ENCODE results near the gene PFN3.

The PFN3 gene

DNA sequence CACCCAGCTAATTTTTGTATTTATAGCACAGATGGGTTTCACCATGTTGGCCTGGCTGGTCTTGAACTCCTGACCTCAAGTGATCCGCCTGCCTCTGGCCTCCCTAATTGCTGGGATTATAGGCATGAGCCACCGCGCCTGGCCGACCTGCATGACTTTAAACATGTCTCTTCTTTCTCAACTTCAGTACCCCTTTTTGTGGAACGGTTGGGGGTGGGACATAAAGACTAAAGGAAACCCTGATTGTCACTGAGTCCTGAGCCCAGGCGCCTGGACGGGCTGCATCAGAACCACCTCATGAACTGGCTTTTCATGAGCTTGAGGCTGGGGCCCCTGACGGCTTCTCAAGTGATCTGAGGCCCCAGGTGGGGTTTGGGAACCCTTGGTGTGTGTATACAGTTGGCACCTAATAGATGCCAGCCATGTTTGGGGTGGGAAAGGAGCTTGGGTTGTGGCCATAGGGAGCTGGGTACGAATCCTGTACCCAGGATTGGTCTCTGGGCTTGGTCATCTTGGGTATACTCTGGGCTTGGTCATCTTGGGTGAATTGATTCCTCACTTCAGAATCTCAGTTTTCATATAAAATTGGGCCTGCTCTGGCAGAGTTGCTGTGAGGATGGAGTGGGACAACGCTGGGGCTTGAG lies 28.2 kb upstream of the PFN3 start:
- H3K4me3 ChIP-seq (replicated peaks; ENCODE audit: insufficient read depth, low read length), result peak overlapping the region; percentile 67
- peak overlapping the region; percentile 98 for H3K27ac ChIP-seq (replicated peaks)
- TF ChIP-seq GABPA (IDR thresholded peaks at IDR 0.05; ENCODE audit: low read depth), result no peak
- TF ChIP-seq, protein P1, sequence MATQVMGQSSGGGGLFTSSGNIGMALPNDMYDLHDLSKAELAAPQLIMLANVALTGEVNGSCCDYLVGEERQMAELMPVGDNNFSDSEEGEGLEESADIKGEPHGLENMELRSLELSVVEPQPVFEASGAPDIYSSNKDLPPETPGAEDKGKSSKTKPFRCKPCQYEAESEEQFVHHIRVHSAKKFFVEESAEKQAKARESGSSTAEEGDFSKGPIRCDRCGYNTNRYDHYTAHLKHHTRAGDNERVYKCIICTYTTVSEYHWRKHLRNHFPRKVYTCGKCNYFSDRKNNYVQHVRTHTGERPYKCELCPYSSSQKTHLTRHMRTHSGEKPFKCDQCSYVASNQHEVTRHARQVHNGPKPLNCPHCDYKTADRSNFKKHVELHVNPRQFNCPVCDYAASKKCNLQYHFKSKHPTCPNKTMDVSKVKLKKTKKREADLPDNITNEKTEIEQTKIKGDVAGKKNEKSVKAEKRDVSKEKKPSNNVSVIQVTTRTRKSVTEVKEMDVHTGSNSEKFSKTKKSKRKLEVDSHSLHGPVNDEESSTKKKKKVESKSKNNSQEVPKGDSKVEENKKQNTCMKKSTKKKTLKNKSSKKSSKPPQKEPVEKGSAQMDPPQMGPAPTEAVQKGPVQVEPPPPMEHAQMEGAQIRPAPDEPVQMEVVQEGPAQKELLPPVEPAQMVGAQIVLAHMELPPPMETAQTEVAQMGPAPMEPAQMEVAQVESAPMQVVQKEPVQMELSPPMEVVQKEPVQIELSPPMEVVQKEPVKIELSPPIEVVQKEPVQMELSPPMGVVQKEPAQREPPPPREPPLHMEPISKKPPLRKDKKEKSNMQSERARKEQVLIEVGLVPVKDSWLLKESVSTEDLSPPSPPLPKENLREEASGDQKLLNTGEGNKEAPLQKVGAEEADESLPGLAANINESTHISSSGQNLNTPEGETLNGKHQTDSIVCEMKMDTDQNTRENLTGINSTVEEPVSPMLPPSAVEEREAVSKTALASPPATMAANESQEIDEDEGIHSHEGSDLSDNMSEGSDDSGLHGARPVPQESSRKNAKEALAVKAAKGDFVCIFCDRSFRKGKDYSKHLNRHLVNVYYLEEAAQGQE (IDR thresholded peaks at IDR 0.05; ENCODE audit: insufficient replicate concordance, low read depth), result no peak
- H3K27me3 ChIP-seq (ENCODE audit: insufficient read depth, poor library complexity, severe bottlenecking), result no peaks in the 10 kb centered on the region
- peak in 1 of 2 experiments; percentile 53 for DNase-seq (ENCODE audit: low read depth in 1 of 2, low spot score in 1 of 2)

DNA sequence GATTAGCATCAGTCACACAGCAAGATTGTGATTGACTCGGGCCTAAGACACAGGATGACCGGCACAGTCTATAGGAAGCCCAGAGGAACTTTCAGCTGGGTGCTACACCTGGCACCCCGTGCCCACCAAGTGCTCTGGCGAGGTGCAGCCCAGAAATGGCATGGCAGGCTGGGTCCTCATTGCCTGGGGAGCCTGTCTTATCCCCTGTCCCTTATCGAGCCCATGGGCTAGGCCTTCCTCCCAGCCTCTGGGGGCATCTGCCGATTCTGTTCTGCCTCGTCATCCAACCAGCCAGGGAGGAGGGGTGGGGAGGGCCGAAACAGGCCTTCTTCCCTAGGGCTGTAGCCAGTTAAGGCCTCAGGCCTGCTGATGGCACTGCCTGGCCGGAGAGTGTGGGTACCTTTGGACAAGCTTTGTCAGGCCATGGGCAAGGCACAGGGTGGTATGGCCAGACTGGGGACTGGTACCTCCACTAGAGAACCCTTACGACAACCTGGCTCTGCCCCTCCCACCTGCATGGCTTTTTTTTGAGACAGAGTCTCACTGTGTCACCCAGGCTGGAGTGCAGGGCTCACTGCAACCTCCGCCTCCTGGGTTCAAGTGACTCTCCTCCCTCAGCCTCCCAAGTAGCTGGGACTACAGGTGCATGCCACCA lies 27.6 kb upstream of the PFN3 start:
- H3K27ac ChIP-seq (replicated peaks), result peak overlapping the region; percentile 98

DNA sequence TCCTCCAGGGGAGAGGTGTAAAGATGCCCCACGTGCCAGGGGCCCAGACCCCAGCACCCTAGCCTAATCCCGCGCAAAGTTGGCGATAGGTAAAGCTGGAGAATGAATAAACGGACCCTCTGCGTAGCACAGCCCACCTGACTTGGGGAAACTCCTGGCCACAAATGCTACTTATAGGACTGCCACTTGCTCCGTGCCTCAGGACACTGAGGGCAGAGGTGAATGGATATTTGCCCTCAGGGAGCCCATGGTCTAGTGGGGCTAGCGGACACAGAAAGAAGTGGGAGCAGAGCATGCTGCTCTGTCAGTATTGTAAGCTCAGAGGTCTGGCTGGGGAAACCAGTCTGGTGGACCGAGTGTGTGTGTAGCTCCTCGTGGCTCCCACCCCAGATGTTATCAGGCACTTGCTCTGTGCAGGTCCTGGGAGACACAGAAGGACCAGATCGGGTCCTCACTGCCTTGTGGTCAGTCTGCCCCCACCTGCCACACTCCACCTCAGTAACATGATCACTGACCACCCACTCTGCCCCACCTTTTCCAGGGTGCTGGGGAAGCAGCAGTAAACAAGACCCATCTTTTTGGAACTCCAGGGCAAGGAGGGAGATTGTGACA lies 26.9 kb upstream of the PFN3 start:
- TF ChIP-seq, protein P1 (IDR thresholded peaks at IDR 0.05; ENCODE audit: insufficient replicate concordance, low read depth), result no peak
- TF ChIP-seq, protein P2, sequence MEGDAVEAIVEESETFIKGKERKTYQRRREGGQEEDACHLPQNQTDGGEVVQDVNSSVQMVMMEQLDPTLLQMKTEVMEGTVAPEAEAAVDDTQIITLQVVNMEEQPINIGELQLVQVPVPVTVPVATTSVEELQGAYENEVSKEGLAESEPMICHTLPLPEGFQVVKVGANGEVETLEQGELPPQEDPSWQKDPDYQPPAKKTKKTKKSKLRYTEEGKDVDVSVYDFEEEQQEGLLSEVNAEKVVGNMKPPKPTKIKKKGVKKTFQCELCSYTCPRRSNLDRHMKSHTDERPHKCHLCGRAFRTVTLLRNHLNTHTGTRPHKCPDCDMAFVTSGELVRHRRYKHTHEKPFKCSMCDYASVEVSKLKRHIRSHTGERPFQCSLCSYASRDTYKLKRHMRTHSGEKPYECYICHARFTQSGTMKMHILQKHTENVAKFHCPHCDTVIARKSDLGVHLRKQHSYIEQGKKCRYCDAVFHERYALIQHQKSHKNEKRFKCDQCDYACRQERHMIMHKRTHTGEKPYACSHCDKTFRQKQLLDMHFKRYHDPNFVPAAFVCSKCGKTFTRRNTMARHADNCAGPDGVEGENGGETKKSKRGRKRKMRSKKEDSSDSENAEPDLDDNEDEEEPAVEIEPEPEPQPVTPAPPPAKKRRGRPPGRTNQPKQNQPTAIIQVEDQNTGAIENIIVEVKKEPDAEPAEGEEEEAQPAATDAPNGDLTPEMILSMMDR (IDR thresholded peaks at IDR 0.05; ENCODE audit: insufficient read depth, low read length), result no peak
- TF ChIP-seq SPI1 (IDR thresholded peaks at IDR 0.05; ENCODE audit: borderline replicate concordance, low read depth), result no peak
- no peak; the same call in 1 of the 2 replicates for TF ChIP-seq POLR2AphosphoS5 (IDR thresholded peaks at IDR 0.05; ENCODE audit: low read depth)
- TF ChIP-seq GABPA (IDR thresholded peaks at IDR 0.05; ENCODE audit: low read depth), result no peak
- no peaks in the 10 kb centered on the region for H3K27me3 ChIP-seq (ENCODE audit: insufficient read depth, poor library complexity, severe bottlenecking)
- H3K27ac ChIP-seq (replicated peaks), result peak overlapping the region; percentile 98
- H3K4me3 ChIP-seq (replicated peaks; ENCODE audit: insufficient read depth, low read length), result peak overlapping the region; percentile 67
- DNase-seq (ENCODE audit: low read depth in 1 of 2, low spot score in 1 of 2), result peak in 1 of 2 experiments; percentile 46

More for the DNA sequence above, 27.6 kb upstream of the PFN3 start:
- TF ChIP-seq SPI1 (IDR thresholded peaks at IDR 0.05; ENCODE audit: borderline replicate concordance, low read depth) (no peak; the same call in 1 of the 2 replicates), POLR2AphosphoS5 (IDR thresholded peaks at IDR 0.05; ENCODE audit: low read depth) (no peak), GABPA (IDR thresholded peaks at IDR 0.05; ENCODE audit: low read depth) (no peak)
- TF ChIP-seq, protein P2 (IDR thresholded peaks at IDR 0.05; ENCODE audit: insufficient read depth, low read length), result no peak
- TF ChIP-seq, protein P1 (IDR thresholded peaks at IDR 0.05; ENCODE audit: insufficient replicate concordance, low read depth), result no peak
- Histone ChIP-seq H3K4me3 (replicated peaks; ENCODE audit: insufficient read depth, low read length) (peak overlapping the region; percentile 67), H3K27me3 (ENCODE audit: insufficient read depth, poor library complexity, severe bottlenecking) (no peaks in the 10 kb centered on the region)
- DNase-seq (ENCODE audit: low read depth in 1 of 2, low spot score in 1 of 2), result peak; percentile 63 to 85
